Fibroblast of skin of right biceps (primary cell): ENCODE data around the gene SYT14.
A peak's percentile ranks its signal among the peaks of the same experiment; 100 is the strongest.
"Not testable (repeated sequence)": the region's sequence is repeated elsewhere in the genome, so short reads cannot be mapped to it uniquely, and the experiment has no call there.

Experiments
- DNase-seq: peaks from one replicate; pipeline ENCODE4 v3.0.0-alpha.2; 2013

SYT14 gene

GRCh38 chr1:209937996-209938959 is at the start of gene SYT14:
Gene SYT14 (plus strand): TSS chr1:209938217. CDS start chr1:209938265, 48 bp downstream.
- DNase-seq: peak; percentile 61

GRCh38 chr1:209888291-209889076 is 49.5 kb upstream of the SYT14 start:
- not testable (repeated sequence) for DNase-seq

- no peak for DNase-seq
These were observed 49.0 kb upstream of the SYT14 start for GRCh38 chr1:209889077-209889418.

- peak; percentile 62 for DNase-seq
These were observed 47.2 kb upstream of the SYT14 start for GRCh38 chr1:209890641-209891330.

DNA sequence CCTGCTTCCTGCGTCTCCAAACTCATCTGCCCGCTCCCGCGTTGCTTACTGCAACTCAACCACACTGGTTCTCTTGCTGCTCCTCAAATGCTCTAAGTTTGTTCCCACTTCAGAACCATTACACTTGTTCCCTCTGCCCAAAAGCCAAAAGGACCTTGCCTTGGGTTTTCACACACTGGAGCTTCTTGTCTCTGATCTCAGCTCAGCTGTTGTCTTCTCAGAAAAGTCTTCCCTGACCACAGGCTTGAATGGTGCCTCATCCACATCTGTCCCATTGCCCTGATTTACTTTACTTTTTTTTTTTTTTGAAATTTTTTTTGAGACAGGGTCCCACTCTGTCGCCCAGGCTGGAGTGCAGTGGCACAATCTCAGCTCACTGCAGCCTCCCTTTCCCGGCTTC is 44.3 kb upstream of the SYT14 start:
- DNase-seq: no peak

GRCh38 chr1:209895709-209896108 is 42.3 kb upstream of the SYT14 start:
- DNase-seq: peak; percentile 85

- peak; percentile 57 for DNase-seq
These were observed 41.7 kb upstream of the SYT14 start for GRCh38 chr1:209896346-209896745.

DNA sequence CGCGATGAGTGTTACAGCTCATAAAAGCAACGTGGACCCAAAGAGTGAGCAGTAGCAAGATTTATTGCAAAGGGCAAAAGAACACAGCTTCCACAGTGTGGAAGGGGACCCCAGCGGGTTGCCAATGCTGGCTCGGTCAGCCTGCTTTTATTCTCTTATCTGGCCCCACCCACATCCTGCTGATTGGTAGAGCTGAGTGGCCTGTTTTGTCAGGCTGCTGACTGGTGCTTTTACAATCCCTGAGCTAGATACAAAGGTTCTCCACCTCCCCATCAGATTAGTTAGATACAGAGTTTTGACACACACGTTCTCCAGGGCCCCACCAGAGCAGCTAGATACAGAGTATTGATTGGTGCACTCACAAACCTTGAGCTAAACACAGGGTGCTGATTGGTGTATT is 39.7 kb upstream of the SYT14 start:
- DNase-seq: not testable (repeated sequence)

- DNase-seq: not testable (repeated sequence)
These were observed 39.2 kb upstream of the SYT14 start for GRCh38 chr1:209898851-209899250.

GRCh38 chr1:209899948-209900347 is 38.1 kb upstream of the SYT14 start:
- DNase-seq: no peak

GRCh38 chr1:209900734-209901133 is 37.3 kb upstream of the SYT14 start:
- peak; percentile 88 for DNase-seq

GRCh38 chr1:209901211-209901610 is 36.8 kb upstream of the SYT14 start:
- no peak for DNase-seq

DNA sequence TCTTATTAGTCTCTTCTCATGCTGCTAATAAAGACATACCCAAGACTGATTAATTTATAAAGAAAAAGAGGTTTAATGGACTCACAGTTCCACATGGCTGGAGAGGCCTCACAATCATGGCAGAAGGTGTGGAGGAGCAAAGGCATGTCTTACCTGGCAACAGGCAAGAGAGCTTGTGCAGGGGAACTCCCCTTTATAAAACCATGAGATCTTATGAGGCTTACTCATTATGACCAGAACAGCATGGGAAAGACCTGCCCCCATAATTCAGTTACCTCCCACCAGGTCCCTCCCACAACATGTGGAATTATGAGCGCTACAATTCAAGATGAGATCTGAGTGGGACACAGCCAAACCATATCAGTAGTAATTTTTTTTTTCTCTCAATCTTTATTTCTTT is 33.2 kb upstream of the SYT14 start:
- DNase-seq: not testable (repeated sequence)

GRCh38 chr1:209911746-209912145 is 26.3 kb upstream of the SYT14 start:
- no peak for DNase-seq

- DNase-seq: no peak
These were observed 25.7 kb upstream of the SYT14 start for GRCh38 chr1:209912306-209912705.

GRCh38 chr1:209919637-209920036 is 18.4 kb upstream of the SYT14 start:
- not testable (repeated sequence) for DNase-seq

DNA sequence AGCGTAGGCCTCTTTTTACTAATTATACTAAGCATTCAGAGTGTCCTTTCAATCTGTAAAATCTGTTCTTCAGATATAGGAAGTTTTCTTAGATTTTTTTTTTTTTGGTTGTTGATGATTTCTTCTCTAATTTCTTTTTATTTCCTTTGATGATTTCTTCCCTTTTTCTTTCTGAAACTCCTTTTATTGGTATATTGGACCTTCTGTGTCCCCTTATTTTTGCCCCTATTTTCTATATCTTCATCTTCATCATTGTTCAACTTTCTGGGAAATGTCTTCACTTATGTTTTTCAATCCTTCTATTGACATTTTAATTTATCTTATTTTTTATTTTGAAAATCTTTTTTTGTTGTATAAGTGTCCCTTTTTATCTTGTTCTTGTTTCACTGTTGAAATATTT is 17.2 kb upstream of the SYT14 start:
- DNase-seq: no peak

DNA sequence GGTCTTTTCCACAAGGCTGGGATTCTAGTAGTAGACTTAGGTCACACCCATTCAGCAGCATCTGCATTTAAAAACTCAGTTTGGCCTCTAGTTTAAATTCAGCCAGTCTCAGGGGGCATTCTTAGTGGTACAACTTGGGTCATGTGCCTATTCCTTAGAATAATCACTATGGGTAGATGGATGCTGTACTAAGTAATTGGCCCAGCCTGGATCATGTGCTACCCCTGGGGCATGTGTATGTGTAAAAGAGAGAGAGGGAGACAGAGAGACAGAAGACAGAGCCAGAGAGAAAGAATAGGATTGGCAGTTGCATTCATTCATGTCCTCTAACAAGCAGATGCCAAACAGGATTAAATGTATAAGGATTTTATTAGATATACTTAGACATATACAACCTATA is 13.6 kb upstream of the SYT14 start:
- DNase-seq: no peak

DNA sequence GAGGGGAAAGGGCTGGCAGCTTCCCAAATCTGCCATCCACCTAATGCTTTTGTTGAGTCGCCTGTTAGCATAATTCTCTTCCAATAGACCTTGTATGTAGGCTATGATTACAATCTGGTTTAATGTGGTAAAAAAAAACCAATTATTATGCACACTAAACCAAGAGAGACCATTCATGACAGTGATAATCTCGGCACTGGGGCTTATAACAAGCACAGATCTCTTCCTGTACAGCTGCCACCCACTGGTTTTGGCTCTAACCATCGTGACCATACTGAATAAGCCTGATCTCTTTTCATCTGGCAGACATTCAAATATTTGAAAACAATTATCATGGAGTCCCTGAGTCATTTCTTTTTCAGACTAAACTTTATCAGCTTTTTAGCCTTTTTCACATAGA is 12.0 kb upstream of the SYT14 start:
- DNase-seq: peak; percentile 95

- DNase-seq: no peak
These were observed 10.6 kb upstream of the SYT14 start for GRCh38 chr1:209927466-209927865.

- peak; percentile 55 for DNase-seq
These were observed 8.3 kb upstream of the SYT14 start for GRCh38 chr1:209929751-209930150.

GRCh38 chr1:209931141-209931540 is 6.9 kb upstream of the SYT14 start:
- DNase-seq: no peak

GRCh38 chr1:209936125-209936524 is 1.9 kb upstream of the SYT14 start:
- DNase-seq: no peak
